ENCODE measurements around the gene WDPCP.
"Not testable (repeated sequence)": the region's sequence is repeated elsewhere in the genome, so short reads cannot be mapped to it uniquely, and the experiment has no call there.

Gene WDPCP

DNA sequence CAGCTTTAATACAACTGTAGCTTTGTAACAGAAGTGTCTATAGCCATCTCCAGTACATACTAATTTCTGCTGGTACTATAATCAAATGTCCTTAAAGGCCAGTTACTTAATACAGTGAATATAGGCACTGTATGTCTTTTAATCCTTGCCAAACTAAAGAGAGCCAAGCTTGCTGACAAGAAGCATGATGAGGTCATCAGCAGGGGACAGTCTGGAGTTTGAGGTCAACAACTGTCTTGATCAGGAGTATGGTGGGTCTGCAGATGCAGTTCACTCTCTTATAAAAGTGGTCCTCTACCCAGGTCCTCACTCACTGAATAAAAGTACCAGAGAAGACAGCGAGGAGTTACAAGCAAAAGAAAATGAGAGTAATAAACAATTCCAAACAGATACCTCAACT, 219.1 kb downstream of the WDPCP start:
- no peak for DNase-seq (ENCODE audit: low read depth in 2 of 2)

DNA sequence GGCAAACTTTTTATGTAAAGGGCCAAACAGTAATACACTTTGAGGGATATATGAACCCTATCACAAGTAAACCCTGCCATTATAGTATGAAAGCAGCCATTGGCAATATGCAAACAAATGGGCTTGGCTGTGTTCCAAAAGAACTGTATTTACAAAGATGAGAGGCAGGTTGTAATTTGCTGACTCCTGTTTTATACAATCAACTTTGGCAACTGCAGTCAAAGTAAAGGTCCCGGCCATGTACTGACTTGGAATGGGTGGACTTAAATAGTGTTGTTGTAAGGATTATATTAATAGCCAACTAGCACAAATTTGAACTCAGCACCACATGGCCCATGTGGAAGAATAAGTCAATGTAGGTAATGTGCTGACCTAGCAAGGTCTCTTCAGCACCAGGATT, 223.4 kb downstream of the WDPCP start:
- DNase-seq (ENCODE audit: low read depth in 2 of 2), result no peak

DNA sequence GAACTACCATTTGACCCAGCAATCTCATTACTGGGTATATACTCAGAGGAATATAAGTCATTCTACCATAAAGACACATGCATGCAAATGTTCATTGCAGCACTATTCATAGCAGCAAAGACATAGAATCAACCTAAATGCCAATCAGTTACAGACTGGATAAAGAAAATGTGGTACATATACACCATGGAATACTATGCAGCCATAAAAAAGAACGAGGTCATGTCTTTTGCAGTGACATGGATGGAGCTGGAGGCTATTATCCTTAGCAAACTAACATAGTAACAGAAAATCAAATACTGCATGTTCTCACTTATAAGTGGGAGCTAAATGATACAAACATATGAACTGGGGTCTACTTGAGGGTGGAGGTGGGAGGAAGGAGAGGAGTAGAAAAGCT, 230.6 kb downstream of the WDPCP start:
- not testable (repeated sequence) for DNase-seq (ENCODE audit: low read depth in 2 of 2)

DNA sequence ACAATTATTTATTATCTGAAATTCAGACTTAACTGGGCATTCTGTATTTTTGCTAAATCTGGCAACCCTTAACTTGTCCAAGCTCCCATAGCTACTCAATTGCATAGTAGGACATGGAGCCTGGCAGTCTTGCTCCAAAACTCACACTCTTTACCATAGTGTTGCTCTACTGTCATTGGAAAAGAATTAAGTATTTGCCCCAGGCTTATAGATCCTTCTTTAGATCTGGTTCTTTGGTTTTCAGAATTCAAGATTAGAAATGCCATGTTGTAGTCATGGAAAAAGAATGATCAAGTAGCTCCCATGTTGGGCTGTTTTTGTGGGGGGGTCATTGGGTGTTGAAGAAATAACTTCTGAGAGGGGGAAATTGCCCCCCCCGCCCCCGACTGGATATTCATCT, 240.9 kb downstream of the WDPCP start:
- no peak for DNase-seq (ENCODE audit: low read depth in 2 of 2)

DNA sequence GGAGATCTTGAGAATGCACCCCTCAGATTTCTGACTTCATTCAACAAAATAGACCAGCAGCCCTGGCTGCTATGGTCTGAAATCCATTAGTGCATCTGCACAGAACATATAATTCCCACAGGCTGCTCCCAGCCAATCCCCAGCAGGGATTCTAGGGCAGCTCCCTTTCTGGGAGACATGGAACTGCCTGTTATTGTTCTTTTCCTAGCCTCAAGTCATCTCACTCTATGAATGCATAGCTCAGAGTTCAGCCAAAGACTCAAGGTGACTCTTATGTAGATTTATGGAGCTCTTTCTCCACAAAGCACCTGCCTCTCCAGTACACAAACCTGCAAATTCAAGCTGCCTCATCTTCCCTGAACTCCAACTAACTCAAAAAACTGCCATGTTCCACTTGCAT, 241.9 kb downstream of the WDPCP start:
- no peak for DNase-seq (ENCODE audit: low read depth in 2 of 2)

DNA sequence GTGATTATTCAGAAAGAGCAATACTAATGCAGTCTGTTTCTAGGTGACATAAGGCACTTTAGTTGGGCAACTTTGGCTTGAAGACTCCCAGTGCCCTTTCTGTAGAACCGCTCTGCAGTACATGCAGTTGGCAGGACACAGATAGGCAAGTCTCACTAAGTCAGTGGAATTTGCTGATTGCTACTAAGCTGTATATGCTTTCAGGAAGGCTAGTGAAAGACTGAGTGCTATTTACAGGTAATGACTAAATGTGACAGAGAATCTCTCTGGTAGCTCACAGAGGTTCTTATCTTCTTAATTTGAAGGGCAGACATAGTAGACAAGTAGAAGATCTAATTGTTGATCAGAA, 243.0 kb downstream of the WDPCP start:
- DNase-seq (ENCODE audit: low read depth in 2 of 2), result no peak

DNA sequence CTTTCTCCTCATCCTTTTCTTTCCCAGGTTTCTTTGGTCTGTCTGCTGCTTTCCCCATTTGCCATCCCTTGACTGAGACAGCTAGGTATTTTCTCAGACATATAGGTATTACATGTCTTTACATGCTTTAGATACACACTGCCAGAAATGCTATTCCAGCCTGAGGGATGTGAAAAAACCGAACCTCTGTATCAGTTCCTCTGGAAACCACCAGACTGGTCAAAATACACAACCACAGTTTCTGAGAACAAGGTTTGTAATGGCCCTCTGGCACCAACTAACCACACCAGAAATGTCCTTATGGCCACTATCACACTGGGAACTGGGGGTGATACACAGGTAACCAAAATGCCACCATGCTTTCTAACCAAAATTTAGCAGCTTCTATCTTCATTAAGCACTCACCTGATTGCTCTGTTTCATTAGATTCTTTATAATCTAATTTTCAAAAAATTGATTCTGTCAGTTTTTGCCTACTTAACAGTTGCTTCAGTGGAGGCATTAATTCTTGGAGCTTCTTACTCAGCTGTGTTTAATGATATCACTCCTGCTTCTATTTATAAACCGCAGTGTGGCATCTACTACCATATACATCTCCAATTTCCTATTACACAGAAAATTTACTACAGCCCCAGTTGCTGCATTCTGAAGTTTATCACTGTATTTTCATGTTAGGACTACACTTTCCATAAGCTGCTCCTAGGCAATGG, 243.5 kb downstream of the WDPCP start:
- DNase-seq (ENCODE audit: low read depth in 2 of 2), result no peak

DNA sequence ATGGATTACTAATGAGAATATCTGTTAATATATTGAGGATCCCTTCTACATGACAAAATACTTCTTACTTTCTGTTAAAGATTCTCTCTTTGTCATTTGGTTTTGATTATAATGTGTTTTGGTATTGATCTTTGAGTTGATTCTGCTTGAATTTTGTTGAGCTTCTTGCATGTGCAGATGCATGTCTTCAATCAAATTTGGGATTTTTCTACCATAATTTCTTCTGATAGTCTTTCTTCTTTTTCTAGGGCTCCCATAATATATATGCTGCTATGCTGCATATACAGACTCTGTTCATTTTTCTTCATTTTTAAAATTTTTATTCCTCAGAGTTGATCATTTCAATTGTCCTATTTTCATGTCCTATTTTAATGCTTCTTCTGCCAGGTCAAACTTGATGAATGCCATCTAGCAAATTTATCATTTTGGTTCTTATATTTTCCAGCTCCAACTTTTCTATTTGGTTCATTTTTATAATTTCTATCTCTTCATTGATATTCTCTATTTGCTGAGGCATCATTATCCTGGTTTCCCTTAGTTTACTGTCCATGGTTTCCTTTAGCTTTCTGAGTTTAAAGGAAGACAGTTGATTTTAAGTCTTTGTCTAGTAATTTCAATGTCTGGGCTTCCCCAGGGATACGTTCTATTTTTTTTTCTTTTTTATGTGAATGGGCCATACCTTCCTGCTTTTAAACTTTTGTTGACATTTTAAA, 244.7 kb downstream of the WDPCP start:
- DNase-seq (ENCODE audit: low read depth in 2 of 2), result no peak

DNA sequence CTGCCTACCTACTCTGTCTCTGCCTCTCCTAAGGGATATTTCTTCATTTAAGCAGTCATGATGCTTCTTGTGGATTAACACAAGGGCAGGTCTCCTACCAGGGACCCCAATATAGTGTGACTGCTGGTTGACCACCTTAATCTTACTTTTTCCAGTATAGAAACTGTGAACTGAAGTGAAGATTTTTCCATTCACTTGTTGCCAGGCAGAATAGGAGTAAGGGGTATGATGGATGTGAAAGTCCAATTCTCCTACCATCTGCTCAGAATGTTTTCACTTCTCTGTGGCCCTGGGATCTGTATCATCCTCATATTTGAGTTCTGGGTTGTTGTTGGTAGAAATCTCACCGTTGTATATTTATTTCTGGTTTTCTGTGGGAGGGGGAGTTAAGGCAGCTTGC, 247.8 kb downstream of the WDPCP start:
- DNase-seq (ENCODE audit: low read depth in 2 of 2), result no peak

DNA sequence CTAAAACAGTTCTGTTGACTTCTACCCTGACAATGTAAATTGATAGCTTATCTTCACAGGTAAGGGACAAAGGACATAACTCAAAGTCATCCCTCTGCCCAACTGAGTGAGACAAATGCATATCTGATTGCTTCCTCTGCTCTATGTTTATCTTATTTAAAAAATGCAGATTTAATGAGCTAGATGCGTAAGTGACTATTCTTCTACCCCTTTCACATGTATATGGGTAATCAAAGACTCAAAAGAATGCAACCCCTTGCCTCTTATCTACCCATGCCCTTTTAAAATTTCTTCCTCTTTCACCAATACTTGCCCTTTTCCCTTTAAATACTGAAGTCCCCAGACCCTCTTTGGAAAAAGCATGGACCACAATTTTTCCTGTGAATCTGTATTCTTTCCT, 253.4 kb downstream of the WDPCP start:
- no peak for DNase-seq (ENCODE audit: low read depth in 2 of 2)

DNA sequence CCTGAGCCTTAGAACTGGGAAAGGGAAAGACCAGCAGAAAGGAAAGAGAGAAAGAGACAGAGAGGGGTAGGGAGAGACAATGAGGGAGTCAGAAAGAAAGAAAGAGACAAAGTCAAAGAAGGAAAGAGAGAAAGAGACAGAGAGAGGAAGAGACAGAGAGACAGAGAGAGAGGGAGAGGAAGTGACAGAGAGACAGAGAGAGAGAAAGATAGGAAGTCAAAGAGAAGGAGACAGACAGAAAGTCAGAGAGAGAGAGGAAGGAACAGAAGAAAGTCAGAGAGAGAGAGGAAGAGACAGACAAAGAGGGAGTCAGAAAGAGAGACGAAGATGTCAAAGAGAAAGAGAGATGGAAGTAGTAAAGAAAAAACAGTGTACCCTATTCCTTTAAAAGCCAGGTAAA, 261.8 kb downstream of the WDPCP start:
- no peak for DNase-seq (ENCODE audit: low read depth in 2 of 2)

DNA sequence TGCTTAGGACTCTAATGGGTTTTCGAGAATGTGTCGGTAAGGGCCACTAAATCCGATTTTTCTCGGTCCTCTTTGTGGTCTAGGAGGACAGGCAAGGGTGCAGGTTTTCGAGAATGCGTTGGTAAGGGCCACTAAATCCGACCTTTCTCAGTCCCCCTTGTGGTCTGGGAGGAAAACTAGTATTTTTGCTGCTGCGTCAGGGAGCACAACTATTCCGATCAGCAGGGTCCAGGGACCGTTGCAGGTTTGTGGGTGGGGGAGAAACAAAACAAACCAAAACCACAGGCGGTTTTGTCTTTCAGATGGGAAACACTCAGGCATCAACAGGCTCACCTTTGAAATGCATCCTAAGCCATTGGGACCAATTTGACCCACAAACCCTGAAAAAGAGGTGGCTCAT, 264.6 kb downstream of the WDPCP start:
- not testable (repeated sequence) for DNase-seq (ENCODE audit: low read depth in 2 of 2)

DNA sequence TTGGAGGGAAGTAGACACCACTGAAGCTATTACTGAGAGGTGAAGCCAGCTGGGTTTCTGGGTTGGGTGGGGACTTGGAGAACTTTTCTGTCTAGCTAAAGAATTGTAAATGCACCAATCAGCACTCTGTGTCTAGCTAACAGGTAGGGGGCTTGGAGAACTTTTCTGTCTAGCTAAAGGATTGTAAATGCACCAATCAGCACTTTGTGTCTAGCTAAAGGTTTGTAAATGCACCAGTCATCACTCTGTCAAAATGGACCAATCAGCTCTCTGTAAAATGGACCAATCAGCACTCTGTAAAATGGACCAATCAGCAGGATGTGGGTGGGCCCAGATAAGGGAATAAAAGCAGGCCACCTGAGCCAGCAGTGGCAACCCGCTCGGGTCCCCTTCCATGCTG, 266.3 kb downstream of the WDPCP start:
- DNase-seq (ENCODE audit: low read depth in 2 of 2), result not testable (repeated sequence)

DNA sequence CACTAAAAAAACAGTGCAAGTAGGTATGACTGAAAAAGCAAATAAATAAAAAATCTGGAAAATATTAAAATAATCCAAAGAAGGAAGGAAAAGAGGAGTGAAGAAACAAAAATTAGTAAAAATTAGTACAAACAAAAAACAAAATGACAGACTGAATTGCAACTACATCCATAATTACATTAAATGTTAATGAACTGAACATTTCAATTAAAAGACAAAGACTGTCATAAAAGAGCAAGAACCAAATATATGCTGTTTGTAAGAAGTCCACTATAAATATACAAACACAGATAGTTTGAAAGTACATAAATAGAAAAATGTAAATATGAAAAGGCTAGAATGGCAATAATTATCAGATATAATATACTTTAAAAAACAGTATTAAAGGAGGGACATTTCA, 267.6 kb downstream of the WDPCP start:
- no peak for DNase-seq (ENCODE audit: low read depth in 2 of 2)

DNA sequence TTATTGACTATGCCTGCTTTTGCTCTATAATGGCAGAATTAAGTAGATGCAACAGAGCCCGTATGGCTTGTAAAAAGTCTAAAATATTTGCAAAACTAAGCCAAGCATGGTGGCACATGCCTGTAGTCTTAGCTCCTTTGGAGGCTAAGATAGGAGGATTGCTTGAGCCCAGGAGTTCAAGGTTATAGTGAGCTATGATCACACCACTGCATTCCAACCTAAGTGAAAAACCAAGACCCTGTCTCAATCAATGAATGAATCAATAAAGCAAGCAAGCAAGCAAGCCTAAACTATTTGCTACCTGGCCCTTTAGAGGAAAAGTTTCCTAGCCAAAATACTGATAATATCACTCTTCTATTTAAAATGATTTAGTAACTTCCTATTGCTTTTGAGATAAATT, 277.7 kb downstream of the WDPCP start:
- DNase-seq (ENCODE audit: low read depth in 2 of 2), result no peak

DNA sequence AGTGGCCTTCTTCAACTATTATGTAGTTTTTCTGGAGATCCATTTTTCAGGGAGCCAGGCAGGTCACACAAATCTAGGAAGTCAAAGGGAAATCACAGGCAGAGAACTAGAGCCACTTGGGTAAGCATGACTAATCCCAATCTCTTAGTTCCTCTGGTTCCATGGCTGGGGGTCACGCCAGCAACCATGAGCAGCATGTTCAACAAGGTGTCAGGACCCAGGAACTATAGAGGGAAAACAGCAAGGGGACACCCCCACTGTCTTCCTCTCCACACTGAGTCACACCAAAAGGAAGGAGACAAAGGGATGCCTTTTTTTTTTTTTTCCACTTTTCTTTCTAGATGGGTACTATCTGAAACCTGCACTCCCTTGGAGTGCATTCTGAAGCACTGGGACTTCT, 286.8 kb downstream of the WDPCP start:
- DNase-seq (ENCODE audit: low read depth in 2 of 2), result no peak

DNA sequence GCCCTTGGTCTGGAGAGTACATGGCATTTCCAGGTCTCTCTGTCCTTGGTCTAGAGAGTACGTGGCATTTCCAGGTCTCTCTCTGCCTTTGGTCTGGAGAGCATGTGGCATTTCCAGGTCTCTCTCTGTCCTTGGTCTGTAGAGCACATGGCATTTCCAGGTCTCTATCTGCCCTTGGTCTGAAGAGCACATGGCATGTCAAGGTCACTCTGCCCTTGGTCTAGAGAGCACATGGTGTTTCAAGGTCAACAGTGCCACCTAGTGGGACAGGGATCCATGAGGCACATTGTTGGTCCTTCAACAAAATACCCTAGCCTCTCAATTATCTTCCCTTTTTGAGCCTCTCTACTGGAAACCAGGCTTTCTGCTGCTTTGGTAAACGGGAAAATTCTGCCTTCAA, 287.4 kb downstream of the WDPCP start:
- no peak for DNase-seq (ENCODE audit: low read depth in 2 of 2)

DNA sequence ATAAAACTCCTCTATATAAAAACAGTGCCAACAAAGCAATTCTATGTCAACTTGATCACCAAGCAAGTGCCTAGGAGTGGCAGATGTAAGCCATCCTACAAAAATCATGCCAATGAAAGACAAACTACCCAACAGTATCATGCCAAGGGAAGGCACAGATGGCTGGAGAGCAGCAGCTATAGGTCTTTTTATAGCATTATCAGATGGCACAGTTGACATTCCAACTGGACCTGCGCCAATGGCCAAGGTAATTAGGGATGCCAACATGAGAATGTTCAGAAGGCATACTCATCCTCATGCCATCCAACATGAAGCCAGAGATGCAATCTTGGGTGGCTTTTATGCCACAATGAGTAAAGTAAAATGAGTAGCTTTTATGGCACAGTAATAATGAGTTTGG, 300.3 kb downstream of the WDPCP start:
- no peak for DNase-seq (ENCODE audit: low read depth in 2 of 2)

DNA sequence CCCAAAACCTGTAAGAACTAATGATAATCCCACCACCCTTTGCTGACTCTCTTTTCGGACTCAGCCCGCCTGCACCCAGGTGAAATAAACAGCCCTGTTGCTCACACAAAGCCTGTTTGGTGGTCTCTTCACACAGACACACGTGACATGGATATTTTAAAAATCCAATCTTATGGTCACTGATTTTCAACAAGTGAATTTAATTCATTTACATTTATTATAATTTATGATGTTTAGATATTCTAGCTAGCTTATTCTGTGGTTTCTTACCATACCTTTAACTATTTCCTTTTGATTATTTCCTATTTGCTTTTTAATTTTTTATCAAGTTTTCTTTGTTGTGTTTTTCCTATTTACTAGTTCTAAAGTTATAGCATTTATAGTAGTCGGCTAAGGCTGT, 301.8 kb downstream of the WDPCP start:
- not testable (repeated sequence) for DNase-seq (ENCODE audit: low read depth in 2 of 2)

DNA sequence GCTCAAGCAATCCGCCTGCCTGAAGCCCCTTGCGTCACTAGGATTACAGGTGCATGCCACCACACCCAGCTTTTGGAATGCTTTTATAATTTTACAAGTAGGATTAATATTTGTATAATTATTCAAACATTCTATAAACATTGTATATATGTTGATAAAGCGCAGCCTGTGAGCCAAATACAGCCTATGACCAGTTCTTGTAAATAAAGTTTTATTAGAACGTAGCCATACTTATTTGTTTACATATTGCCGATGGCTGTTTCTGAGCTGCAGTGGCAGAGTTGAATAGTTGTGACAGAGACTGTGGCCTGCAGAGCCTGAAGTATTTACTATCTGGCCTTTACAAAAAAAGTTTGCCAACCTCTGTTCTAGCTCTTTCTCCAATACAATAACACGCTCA, 305.0 kb downstream of the WDPCP start:
- DNase-seq (ENCODE audit: low read depth in 2 of 2), result no peak

DNA sequence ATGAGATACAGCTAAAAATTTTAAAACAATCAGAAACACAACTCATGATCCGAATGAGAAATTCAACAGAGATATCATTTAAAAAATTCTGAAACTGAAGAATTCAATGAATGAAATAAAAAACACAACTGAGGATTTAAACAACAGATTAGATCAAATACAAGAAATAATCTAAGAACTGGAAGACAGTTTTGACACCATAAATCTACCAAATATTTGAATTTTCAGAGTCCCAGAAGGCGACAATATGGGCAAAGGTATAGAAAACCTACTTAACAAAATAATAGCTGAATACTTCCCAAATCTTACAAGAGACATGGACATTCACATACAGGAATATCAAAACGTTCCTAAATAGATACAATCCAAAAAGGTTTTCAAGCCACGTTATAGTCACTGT, 315.7 kb downstream of the WDPCP start:
- no peak for DNase-seq (ENCODE audit: low read depth in 2 of 2)

DNA sequence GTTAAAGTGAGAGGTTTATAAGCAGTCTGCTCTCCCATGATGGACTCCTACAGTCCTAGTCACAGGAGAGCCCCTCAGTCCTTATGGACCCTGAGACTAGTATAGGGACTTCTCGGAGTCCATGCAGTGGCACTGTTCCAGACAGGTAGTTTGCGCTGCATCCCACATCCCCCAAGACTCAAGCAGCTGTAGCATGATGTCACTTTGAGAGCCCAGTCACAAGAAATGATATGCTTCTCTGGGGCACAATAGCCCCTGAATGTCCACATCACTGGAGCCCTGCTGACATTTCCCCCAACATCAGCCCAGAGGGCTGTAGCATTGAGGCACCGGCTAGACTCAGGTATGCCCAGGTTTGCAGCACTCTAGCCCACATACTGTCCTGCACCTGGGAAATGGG, 317.6 kb downstream of the WDPCP start:
- no peak for DNase-seq (ENCODE audit: low read depth in 2 of 2)

DNA sequence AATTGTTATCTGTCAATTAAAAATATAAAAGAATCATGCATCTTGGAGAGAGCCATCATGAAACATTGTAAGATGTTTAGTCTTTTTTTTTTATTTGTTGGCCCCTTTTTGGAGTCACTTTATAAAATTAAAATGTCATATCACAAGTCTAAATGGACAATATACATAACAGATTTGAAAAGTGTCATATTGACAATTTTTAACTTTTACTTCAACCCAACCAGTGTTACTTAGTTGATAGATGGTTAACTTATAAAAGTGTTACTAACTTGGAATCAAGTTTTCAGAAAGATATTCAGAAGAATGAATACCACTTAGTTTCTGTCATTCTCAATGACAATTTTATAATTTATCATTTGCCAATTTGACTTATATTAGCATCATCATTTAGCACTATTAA, 319.3 kb downstream of the WDPCP start:
- no peak for DNase-seq (ENCODE audit: low read depth in 2 of 2)

DNA sequence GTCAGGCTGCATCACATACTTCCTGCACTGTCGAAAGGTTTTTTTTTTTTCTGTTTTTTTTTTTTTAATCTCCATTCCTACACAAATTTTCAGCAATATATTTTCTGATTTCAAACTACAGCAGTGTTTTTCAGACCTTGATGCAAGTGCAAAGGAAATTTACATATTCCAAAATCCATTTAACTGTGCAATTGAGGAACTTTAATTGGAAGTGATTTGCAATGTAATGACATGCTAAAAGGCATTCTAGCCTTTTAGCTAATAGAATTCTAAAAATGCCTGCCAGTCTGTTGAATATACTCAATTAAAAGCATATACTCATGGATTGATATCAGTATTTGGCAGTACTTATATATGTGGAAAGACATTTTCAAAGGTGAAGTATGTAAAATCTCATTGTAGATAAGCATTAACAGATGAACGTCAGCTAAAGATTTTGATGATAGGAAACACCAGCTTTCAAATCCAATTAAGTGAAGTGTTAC, 327.1 kb downstream of the WDPCP start:
- DNase-seq (ENCODE audit: low read depth in 2 of 2), result no peak

Measured in stimulated activated CD4-positive, alpha-beta T cell treated with anti-CD3 and anti-CD28 coated beads, Interleukin-12 subunit alpha, Interleukin-12 subunit beta, amount 100 ng/mL, for 24 hours (primary cell).